ENCODE data around the gene GLDN. TPM values are rescaled to one million over a fixed set of nuclear protein-coding genes. Genes with fewer than 3 reads are reported as not detected.

Gene GLDN
- total RNA-seq, 1 experiment from 2014 or later = not detected

- in situ Hi-C loops (cut with HindIII; ENCODE audit: low pct_unique_long_range_greater_than_20kb, low sequenced_read_pairs) = no loop called here
- DNase-seq (ENCODE audit: low read depth, low spot score) = no peak
Observed at GRCh38 chr15:51374131-51374530, 32.7 kb downstream of the GLDN start.

- in situ Hi-C loops (cut with HindIII; ENCODE audit: low pct_unique_long_range_greater_than_20kb, low sequenced_read_pairs) = no loop called here
- no peak for DNase-seq (ENCODE audit: low read depth, low spot score)
Observed at GRCh38 chr15:51375966-51376640, 34.6 kb downstream of the GLDN start.

- DNase-seq (ENCODE audit: low read depth, low spot score) = no peak
- in situ Hi-C loops (cut with HindIII; ENCODE audit: low pct_unique_long_range_greater_than_20kb, low sequenced_read_pairs) = no loop called here
Observed at GRCh38 chr15:51377038-51377786, 35.8 kb downstream of the GLDN start.

GRCh38 chr15:51378406-51378805 is 37.0 kb downstream of the GLDN start:
- in situ Hi-C loops (cut with HindIII; ENCODE audit: low pct_unique_long_range_greater_than_20kb, low sequenced_read_pairs) = no loop called here
- no peak for DNase-seq (ENCODE audit: low read depth, low spot score)

GRCh38 chr15:51379390-51379789 is 37.9 kb downstream of the GLDN start:
- in situ Hi-C loops (cut with HindIII; ENCODE audit: low pct_unique_long_range_greater_than_20kb, low sequenced_read_pairs) = no loop called here
- DNase-seq (ENCODE audit: low read depth, low spot score) = no peak

- in situ Hi-C loops (cut with HindIII; ENCODE audit: low pct_unique_long_range_greater_than_20kb, low sequenced_read_pairs) = no loop called here
- peak; percentile 86 for DNase-seq (ENCODE audit: low read depth, low spot score)
Observed at GRCh38 chr15:51380999-51381806, 39.7 kb downstream of the GLDN start.

GRCh38 chr15:51382787-51383186 is 41.3 kb downstream of the GLDN start:
- in situ Hi-C loops (cut with HindIII; ENCODE audit: low pct_unique_long_range_greater_than_20kb, low sequenced_read_pairs) = no loop called here
- DNase-seq (ENCODE audit: low read depth, low spot score) = peak; percentile 67

- DNase-seq (ENCODE audit: low read depth, low spot score) = no peak
- in situ Hi-C loops (cut with HindIII; ENCODE audit: low pct_unique_long_range_greater_than_20kb, low sequenced_read_pairs) = no loop called here
Observed at GRCh38 chr15:51386029-51386428, 44.6 kb downstream of the GLDN start.

GRCh38 chr15:51386486-51386885 is 45.0 kb downstream of the GLDN start:
- DNase-seq (ENCODE audit: low read depth, low spot score) = no peak
- in situ Hi-C loops (cut with HindIII; ENCODE audit: low pct_unique_long_range_greater_than_20kb, low sequenced_read_pairs) = no loop called here

- DNase-seq (ENCODE audit: low read depth, low spot score) = no peak
- in situ Hi-C loops (cut with HindIII; ENCODE audit: low pct_unique_long_range_greater_than_20kb, low sequenced_read_pairs) = no loop called here
Observed at GRCh38 chr15:51386960-51387698, 45.7 kb downstream of the GLDN start.

GRCh38 chr15:51387699-51388041 is 46.2 kb downstream of the GLDN start:
- no peak for DNase-seq (ENCODE audit: low read depth, low spot score)
- in situ Hi-C loops (cut with HindIII; ENCODE audit: low pct_unique_long_range_greater_than_20kb, low sequenced_read_pairs) = no loop called here

GRCh38 chr15:51388726-51389125 is 47.3 kb downstream of the GLDN start:
- in situ Hi-C loops (cut with HindIII; ENCODE audit: low pct_unique_long_range_greater_than_20kb, low sequenced_read_pairs) = no loop called here
- no peak for DNase-seq (ENCODE audit: low read depth, low spot score)

GRCh38 chr15:51390241-51390965 is 48.9 kb downstream of the GLDN start:
- in situ Hi-C loops (cut with HindIII; ENCODE audit: low pct_unique_long_range_greater_than_20kb, low sequenced_read_pairs) = no loop called here

GRCh38 chr15:51390966-51391422 is 49.5 kb downstream of the GLDN start:
- in situ Hi-C loops (cut with HindIII; ENCODE audit: low pct_unique_long_range_greater_than_20kb, low sequenced_read_pairs) = no loop called here

More at GRCh38 chr15:51390241-51390965, 48.9 kb downstream of the GLDN start:
- DNase-seq (ENCODE audit: low read depth, low spot score) = no peak

GRCh38 chr15:51396921-51397320 is 55.5 kb downstream of the GLDN start:
- no peak for DNase-seq (ENCODE audit: low read depth, low spot score)
- in situ Hi-C loops (cut with HindIII; ENCODE audit: low pct_unique_long_range_greater_than_20kb, low sequenced_read_pairs) = no loop called here

More at GRCh38 chr15:51390966-51391422, 49.5 kb downstream of the GLDN start:
- DNase-seq (ENCODE audit: low read depth, low spot score) = no peak

GRCh38 chr15:51398626-51399025 is 57.2 kb downstream of the GLDN start:
- in situ Hi-C loops (cut with HindIII; ENCODE audit: low pct_unique_long_range_greater_than_20kb, low sequenced_read_pairs) = no loop called here

More at GRCh38 chr15:51398626-51399025, 57.2 kb downstream of the GLDN start:
- no peak for DNase-seq (ENCODE audit: low read depth, low spot score)
